DMS114 treated with DMSO at 0.1 percent for 48 hours (cell line): ENCODE measurements around the gene LILRB3.
A peak's percentile ranks its signal among the peaks of the same experiment; 100 is the strongest.

ENCODE experiments used
- DNase-seq: peaks from one replicate; lab custom pipeline; 2025; ENCODE audit not compliant: unreplicated experiment; lab: John Stamatoyannopoulos, UW

Gene LILRB3

DNA sequence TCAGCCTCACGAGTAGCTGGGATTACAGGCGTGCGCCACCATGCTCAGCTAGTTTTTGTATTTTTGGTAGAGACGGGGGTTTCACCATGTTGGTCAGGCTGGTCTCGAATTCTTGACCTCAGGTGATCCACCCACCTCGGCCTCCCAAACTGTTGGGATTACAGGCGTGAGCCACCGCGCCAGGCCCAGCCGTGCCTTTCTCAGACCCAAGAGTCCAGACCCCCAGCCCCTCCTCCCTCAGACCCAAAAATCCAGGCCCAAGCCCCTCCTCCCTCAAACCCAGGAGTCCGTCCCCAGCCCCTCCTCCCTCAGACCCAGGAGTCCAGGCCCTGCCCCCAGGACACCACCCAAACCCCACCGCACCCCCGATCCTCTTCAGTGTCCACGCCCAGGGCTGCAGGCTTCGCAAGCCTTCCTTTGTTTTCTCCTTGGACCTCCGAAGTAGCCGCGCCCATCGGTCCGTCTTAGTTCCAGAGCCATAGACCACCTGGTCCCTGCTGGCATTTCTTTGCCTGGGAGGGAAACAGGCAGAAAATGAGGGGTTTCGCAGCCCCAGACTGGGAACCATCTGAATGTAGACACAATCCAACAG, 53.6 kb downstream of the LILRB3 start:
- no peak for DNase-seq

DNA sequence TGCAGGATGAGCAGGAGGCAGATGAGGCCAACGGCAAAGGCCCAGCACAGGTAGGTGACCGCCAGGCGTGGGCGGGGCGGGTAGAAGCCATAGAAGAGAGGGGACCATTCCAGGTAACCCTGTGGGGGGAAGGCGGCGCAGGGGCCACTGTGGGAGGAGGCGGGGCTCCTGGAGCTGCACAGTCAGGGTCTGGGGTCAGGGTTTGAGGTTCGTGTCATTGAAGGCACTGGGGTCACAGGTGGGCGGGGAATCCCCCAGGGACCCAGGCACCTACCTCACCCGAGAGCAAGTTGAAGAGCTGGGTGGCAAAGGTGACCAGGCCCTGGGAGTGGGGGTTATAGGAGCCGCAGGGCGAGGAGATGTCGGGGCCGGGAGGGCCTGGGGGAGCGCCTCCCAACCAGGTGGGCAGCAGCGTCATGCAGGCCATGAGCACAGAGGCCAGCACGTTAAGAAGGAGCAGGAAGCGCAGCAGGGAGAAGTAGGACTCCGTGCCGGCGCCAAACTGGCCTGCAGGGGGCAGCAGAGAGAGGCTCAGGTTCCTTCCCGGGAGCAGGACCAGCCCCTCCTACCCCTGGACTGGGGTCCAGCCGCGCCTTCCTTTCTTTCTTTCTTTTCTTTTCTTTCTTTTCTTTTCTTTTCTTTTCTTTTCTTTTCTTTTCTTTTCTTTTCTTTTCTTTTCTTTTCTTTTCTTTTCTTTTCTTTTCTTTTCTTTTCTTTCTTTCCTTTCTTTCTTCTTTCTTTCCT, 54.5 kb downstream of the LILRB3 start:
- DNase-seq: peak; percentile 87
